ENCODE data around the gene EPHB1. TPM values are rescaled to one million over a fixed set of nuclear protein-coding genes. Genes with fewer than 3 reads are reported as not detected.

EPHB1 gene
- total RNA-seq, 1 experiment from 2014 or later = 7.0 TPM

GRCh38 chr3:135091946-135092345 lies 296.9 kb downstream of the EPHB1 start:
- ATAC-seq = no peak
- no peaks in the 10 kb centered on the region for H3K27me3 Mint-ChIP-seq (ENCODE audit: low read depth)
- H3K36me3 Mint-ChIP-seq = no peaks in the 10 kb centered on the region
- ChIA-PET CTCF (interaction anchor here (2.6 kb wide), 1 partner anchor 297 kb away, joined by 7 read pairs; the partner anchor contains the start of gene EPHB1), POLR2A (no interaction called here)
- H3K9me3 Mint-ChIP-seq = no peaks in the 10 kb centered on the region
- no peak overlapping the region for H3K27ac Mint-ChIP-seq
- no peak for DNase-seq (ENCODE audit: low spot score)
- H3K4me1 Mint-ChIP-seq = no peaks in the 10 kb centered on the region
- H3K4me3 Mint-ChIP-seq = no peak overlapping the region
- no peak for TF ChIP-seq NR1H2 (CRISPR knock-in tag; IDR thresholded peaks at IDR 0.05)
- no peak for TF ChIP-seq ZNF219 (CRISPR knock-in tag; IDR thresholded peaks at IDR 0.05; ENCODE audit: borderline replicate concordance)
- TF ChIP-seq MLX (CRISPR knock-in tag; IDR thresholded peaks at IDR 0.05) = no peak
- TF ChIP-seq NR3C1 (CRISPR knock-in tag; conservative IDR thresholded peaks at IDR 0.05; ENCODE audit: low read depth) = no peak
- no peak for TF ChIP-seq SMAD3 (CRISPR knock-in tag; IDR thresholded peaks at IDR 0.05; ENCODE audit: borderline replicate concordance)
- TF ChIP-seq SP1 (CRISPR knock-in tag; conservative IDR thresholded peaks at IDR 0.05) = no peak
- no peak for TF ChIP-seq ZNF396 (CRISPR knock-in tag; IDR thresholded peaks at IDR 0.05; ENCODE audit: borderline replicate concordance)
- TF ChIP-seq CREM (CRISPR knock-in tag; IDR thresholded peaks at IDR 0.05) = no peak
- TF ChIP-seq CREB1 (CRISPR knock-in tag; IDR thresholded peaks at IDR 0.05) = no peak
- TF ChIP-seq ZNF425 (CRISPR knock-in tag; conservative IDR thresholded peaks at IDR 0.05) = no peak
- no peak for TF ChIP-seq AR (CRISPR knock-in tag; IDR thresholded peaks at IDR 0.05)

- no peak overlapping the region for H3K4me3 Mint-ChIP-seq
- H3K9me3 Mint-ChIP-seq = no peaks in the 10 kb centered on the region
- POLR2A ChIA-PET = no interaction called here
- CTCF ChIA-PET = interaction anchor here (2.6 kb wide), 1 partner anchor 298 kb away, joined by 7 read pairs; the partner anchor contains the start of gene EPHB1
- ATAC-seq (no peak), DNase-seq (ENCODE audit: low spot score) (no peak)
- TF ChIP-seq ZSCAN18 (CRISPR knock-in tag; IDR thresholded peaks at IDR 0.05) = no peak
- TF ChIP-seq NR3C1 (CRISPR knock-in tag; conservative IDR thresholded peaks at IDR 0.05; ENCODE audit: low read depth) = no peak
- TF ChIP-seq STAT6 (CRISPR knock-in tag; conservative IDR thresholded peaks at IDR 0.05; ENCODE audit: low read depth) = no peak
- no peak for TF ChIP-seq ZNF425 (CRISPR knock-in tag; conservative IDR thresholded peaks at IDR 0.05)
- no peaks in the 10 kb centered on the region for H3K27me3 Mint-ChIP-seq (ENCODE audit: low read depth)
- H3K36me3 Mint-ChIP-seq = no peaks in the 10 kb centered on the region
- no peaks in the 10 kb centered on the region for H3K4me1 Mint-ChIP-seq
- H3K27ac Mint-ChIP-seq = no peak overlapping the region
Measured at GRCh38 chr3:135093121-135093520, 298.1 kb downstream of the EPHB1 start.
